SU-DHL-6 (cell line): ENCODE results near the gene CEACAM21.

Source experiments
- H2AFZ ChIP-seq: fragments of 200-600 bp; sonication (generic); 2 replicates; pipeline ENCODE4 v1.6.1; 2014; ENCODE audit warnings: low read depth, mild to moderate bottlenecking, moderate library complexity, mixed read lengths, antibody characterized with exemption, low read length; ENCODE audit not compliant: severe bottlenecking
- H3F3A ChIP-seq: fragments of 200-600 bp; shearing (Covaris generic); 2 replicates; pipeline ENCODE4 v1.6.0; 2016; ENCODE audit warnings: antibody characterized with exemption, mild to moderate bottlenecking; ENCODE audit not compliant: insufficient read depth
- H3K27ac ChIP-seq: fragments of 200-600 bp; sonication (generic); 2 replicates; pipeline ENCODE4 v1.5.1; 2016; ENCODE audit warnings: low read depth, mild to moderate bottlenecking, low read length, moderate library complexity, mixed read lengths
- H3K27me3 ChIP-seq: fragments of 200-600 bp; sonication (generic), shearing (Covaris generic); 2 replicates; pipeline ENCODE4 v1.6.0; 2014; ENCODE audit warnings: mild to moderate bottlenecking, low read length
- H3K36me3 ChIP-seq: fragments of 200-600 bp; sonication (generic); 2 replicates; pipeline ENCODE4 v1.6.1; 2014; ENCODE audit warnings: mild to moderate bottlenecking, low read length, mixed read lengths
- H3K4me2 ChIP-seq: fragments of 300-600, 200-600 bp; shearing (Covaris generic), sonication (generic); 2 replicates; pipeline ENCODE4 v1.6.0; 2014; ENCODE audit warnings: low read length, low read depth, mild to moderate bottlenecking; ENCODE audit not compliant: poor library complexity, severe bottlenecking
- H3K4me3 ChIP-seq: fragments of 200-600 bp; sonication (generic); 2 replicates; pipeline ENCODE4 v1.5.1; 2014; ENCODE audit warnings: antibody characterized with exemption, low read length, mild to moderate bottlenecking, mixed read lengths; ENCODE audit not compliant: insufficient read depth, poor library complexity, severe bottlenecking
- H3K79me2 ChIP-seq: fragments of 200-600 bp; sonication (generic); 2 replicates; pipeline ENCODE4 v1.6.1; 2014; ENCODE audit warnings: mild to moderate bottlenecking, low read length, moderate library complexity; ENCODE audit not compliant: insufficient read depth
- H3K9ac ChIP-seq: fragments of 200-600 bp; sonication (generic); 2 replicates; pipeline ENCODE4 v1.7.0; 2014; ENCODE audit warnings: mild to moderate bottlenecking, low read length
- H3K9me2 ChIP-seq: fragments of 200-600 bp; sonication (generic); replicated peaks from 2 replicates; pipeline ENCODE4 v1.6.1; 2014; ENCODE audit warnings: low read length; ENCODE audit not compliant: insufficient read depth
- H3K9me3 ChIP-seq: fragments of 200-600 bp; sonication (generic); 2 replicates; pipeline ENCODE4 v1.6.1; 2014; ENCODE audit warnings: low read length, mixed read lengths; ENCODE audit not compliant: insufficient read depth
- H4K20me1 ChIP-seq: fragments of 200-600 bp; sonication (generic); 2 replicates; pipeline ENCODE4 v1.6.1; 2014; ENCODE audit warnings: low read depth, mild to moderate bottlenecking, antibody characterized with exemption, low read length, moderate library complexity, mixed read lengths
- EZH2phosphoT487 ChIP-seq: fragments of 200-600 bp; sonication (generic), shearing (Covaris generic); conservative IDR thresholded peaks from 2 replicates; pipeline ENCODE4 v1.6.1; 2018; ENCODE audit warnings: mild to moderate bottlenecking, antibody characterized with exemption, low read length, moderate library complexity, mixed read lengths
- TF ChIP-seq, protein P1 (sequence below): fragments of 200-600 bp; sonication (generic); IDR thresholded peaks from one replicate; pipeline ENCODE4 v1.5.1; 2017; ENCODE audit warnings: antibody characterized with exemption, mild to moderate bottlenecking, low read length, moderate library complexity; ENCODE audit not compliant: insufficient read depth, poor library complexity, severe bottlenecking

Gene CEACAM21

DNA sequence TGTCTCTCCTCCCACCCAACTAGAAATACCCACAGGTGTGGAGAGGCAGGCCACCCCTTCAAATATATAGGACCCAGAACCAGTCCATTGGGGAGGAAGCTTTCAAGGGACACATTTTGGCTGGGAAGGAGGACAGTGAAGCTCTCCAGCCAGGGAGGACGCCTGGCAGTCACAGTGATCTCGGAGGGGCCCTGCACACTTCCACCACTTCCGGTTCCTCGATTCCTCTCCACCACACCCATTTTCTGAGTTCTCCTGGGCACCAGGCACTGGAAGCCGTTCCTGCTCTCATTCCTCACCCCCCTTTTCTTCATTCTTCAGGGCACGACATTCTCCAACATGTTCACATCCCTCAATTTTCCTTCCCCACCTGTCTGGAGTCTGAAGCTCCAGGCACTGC lies 30.4 kb upstream of the CEACAM21 start:
- no peaks in the 10 kb centered on the region for H3K9me3 ChIP-seq
- H3K36me3 ChIP-seq, result no peaks in the 10 kb centered on the region
- no peak overlapping the region for H3K9ac ChIP-seq
- H3K79me2 ChIP-seq, result peaks cover 12% of the 10 kb centered on the region; the same call in 1 of the 2 replicates
- H3K4me3 ChIP-seq, result no peak overlapping the region
- no peak overlapping the region for H3K27ac ChIP-seq
- H3K27me3 ChIP-seq, result no peaks in the 10 kb centered on the region
- no peaks in the 10 kb centered on the region for H4K20me1 ChIP-seq
- peaks cover 19% of the 10 kb centered on the region for H3F3A ChIP-seq
- peak overlapping the region; percentile 85 for H2AFZ ChIP-seq
- H3K9me2 ChIP-seq, result no peaks in the 10 kb centered on the region
- TF ChIP-seq, protein P1, sequence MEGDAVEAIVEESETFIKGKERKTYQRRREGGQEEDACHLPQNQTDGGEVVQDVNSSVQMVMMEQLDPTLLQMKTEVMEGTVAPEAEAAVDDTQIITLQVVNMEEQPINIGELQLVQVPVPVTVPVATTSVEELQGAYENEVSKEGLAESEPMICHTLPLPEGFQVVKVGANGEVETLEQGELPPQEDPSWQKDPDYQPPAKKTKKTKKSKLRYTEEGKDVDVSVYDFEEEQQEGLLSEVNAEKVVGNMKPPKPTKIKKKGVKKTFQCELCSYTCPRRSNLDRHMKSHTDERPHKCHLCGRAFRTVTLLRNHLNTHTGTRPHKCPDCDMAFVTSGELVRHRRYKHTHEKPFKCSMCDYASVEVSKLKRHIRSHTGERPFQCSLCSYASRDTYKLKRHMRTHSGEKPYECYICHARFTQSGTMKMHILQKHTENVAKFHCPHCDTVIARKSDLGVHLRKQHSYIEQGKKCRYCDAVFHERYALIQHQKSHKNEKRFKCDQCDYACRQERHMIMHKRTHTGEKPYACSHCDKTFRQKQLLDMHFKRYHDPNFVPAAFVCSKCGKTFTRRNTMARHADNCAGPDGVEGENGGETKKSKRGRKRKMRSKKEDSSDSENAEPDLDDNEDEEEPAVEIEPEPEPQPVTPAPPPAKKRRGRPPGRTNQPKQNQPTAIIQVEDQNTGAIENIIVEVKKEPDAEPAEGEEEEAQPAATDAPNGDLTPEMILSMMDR, result no peak
- TF ChIP-seq EZH2phosphoT487, result no peak
- H3K4me2 ChIP-seq, result peak overlapping the region; percentile 23

- TF ChIP-seq, protein P1, result no peak
- TF ChIP-seq EZH2phosphoT487, result no peak
- peak overlapping the region; percentile 29; the same call in 1 of the 2 replicates for H3K9ac ChIP-seq
- H2AFZ ChIP-seq, result peak overlapping the region; percentile 85
- no peak overlapping the region for H3K27ac ChIP-seq
- H3K4me2 ChIP-seq, result peak overlapping the region; percentile 23
- H3K9me2 ChIP-seq, result no peaks in the 10 kb centered on the region
- H3K79me2 ChIP-seq, result peaks cover 20% of the 10 kb centered on the region; the same call in 1 of the 2 replicates
- no peaks in the 10 kb centered on the region for H3K27me3 ChIP-seq
- H3K9me3 ChIP-seq, result no peaks in the 10 kb centered on the region
- no peaks in the 10 kb centered on the region; the same call in 1 of the 2 replicates for H3K36me3 ChIP-seq
- H4K20me1 ChIP-seq, result no peaks in the 10 kb centered on the region
- no peak overlapping the region for H3K4me3 ChIP-seq
- peaks cover 24% of the 10 kb centered on the region for H3F3A ChIP-seq
These were observed 29.6 kb upstream of the CEACAM21 start for GRCh38 chr19:41546386-41546789.

DNA sequence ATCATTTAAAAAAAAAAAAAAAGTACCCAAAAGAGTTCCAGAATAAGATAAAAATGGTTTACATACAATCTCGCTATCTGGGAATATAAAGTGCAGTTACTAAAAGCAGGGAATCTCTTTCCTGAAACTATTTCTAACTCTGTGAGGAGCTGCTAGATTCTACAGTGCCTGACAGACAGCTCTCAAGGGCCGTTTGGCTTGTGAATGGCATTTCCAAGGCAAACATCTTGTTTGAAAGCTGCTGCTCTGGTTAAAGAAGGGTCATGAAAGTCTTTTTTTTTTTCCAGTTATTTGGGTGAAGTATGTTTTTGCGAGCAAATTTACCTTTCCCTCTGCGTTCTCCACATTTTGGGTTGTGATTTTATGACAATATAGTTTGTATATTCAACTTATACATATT lies 29.0 kb upstream of the CEACAM21 start:
- Histone ChIP-seq H3F3A (peaks cover 30% of the 10 kb centered on the region), H3K36me3 (no peaks in the 10 kb centered on the region; the same call in 1 of the 2 replicates), H4K20me1 (no peaks in the 10 kb centered on the region), H3K4me3 (no peak overlapping the region), H3K27me3 (no peaks in the 10 kb centered on the region), H2AFZ (no peak overlapping the region), H3K9ac (no peak overlapping the region), H3K27ac (no peak overlapping the region), H3K9me2 (no peaks in the 10 kb centered on the region), H3K9me3 (no peaks in the 10 kb centered on the region), H3K4me2 (no peak overlapping the region), H3K79me2 (peaks cover 22% of the 10 kb centered on the region; the same call in 1 of the 2 replicates)
- no peak for TF ChIP-seq EZH2phosphoT487
- TF ChIP-seq, protein P1, result no peak

GRCh38 chr19:41547569-41547968 lies 28.4 kb upstream of the CEACAM21 start:
- Histone ChIP-seq H3K79me2 (peaks cover 22% of the 10 kb centered on the region; the same call in 1 of the 2 replicates), H3K36me3 (no peaks in the 10 kb centered on the region; the same call in 1 of the 2 replicates), H2AFZ (no peak overlapping the region), H3K9me3 (no peaks in the 10 kb centered on the region), H3K4me3 (no peak overlapping the region), H4K20me1 (no peaks in the 10 kb centered on the region), H3F3A (peaks cover 36% of the 10 kb centered on the region), H3K27me3 (no peaks in the 10 kb centered on the region), H3K27ac (no peak overlapping the region), H3K4me2 (no peak overlapping the region), H3K9ac (no peak overlapping the region), H3K9me2 (no peaks in the 10 kb centered on the region)
- TF ChIP-seq EZH2phosphoT487, result no peak
- TF ChIP-seq, protein P1, result no peak
